PC-9 (cell line): Measurements from ENCODE around the gene JMJD1C.

ENCODE experiments used
- CTCF ChIP-seq: fragments of 200-600 bp; sonication (generic); conservative IDR thresholded peaks from 2 replicates; pipeline ENCODE4 v1.6.1; 2017; ENCODE audit warnings: mixed run types, antibody characterized with exemption, mild to moderate bottlenecking, moderate library complexity
- EZH2 ChIP-seq: fragments of 200-600 bp; sonication (generic); IDR thresholded peaks from 2 replicates; pipeline ENCODE4 v1.8.0; 2017; ENCODE audit warnings: antibody characterized with exemption, low read depth

GRCh38 chr10:63204667-63205391 lies 260.9 kb downstream of the JMJD1C start:
- TF ChIP-seq CTCF (no peak), EZH2 (no peak)
